ENCODE data around the gene PTPN14.
"Not testable (repeated sequence)": the region's sequence is repeated elsewhere in the genome, so short reads cannot be mapped to it uniquely, and the experiment has no call there.

The PTPN14 gene

GRCh38 chr1:214540324-214540723 lies 11.1 kb downstream of the PTPN14 start:
- DNase-seq = no peak

DNA sequence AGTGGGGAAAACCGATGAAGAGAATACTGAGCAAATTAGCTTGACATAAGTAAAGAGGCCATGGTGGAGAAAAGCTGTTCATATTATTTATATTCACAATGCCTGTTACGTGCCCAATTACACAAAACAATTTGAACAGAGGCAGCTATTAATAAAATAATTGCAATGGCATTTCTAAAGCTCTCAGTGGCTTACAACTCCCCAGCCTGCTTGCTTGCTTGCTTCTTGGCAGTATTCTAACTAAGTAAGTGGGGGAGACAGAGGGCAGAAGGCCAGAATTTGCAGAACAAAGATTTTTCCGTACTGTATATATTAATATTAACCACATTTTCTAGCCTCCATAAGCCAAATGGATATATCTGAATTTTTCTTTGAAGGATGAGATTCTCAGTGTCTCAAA lies 12.9 kb downstream of the PTPN14 start:
- DNase-seq = no peak

- no peak for DNase-seq
Measured at GRCh38 chr1:214537872-214538473, 13.4 kb downstream of the PTPN14 start.

DNA sequence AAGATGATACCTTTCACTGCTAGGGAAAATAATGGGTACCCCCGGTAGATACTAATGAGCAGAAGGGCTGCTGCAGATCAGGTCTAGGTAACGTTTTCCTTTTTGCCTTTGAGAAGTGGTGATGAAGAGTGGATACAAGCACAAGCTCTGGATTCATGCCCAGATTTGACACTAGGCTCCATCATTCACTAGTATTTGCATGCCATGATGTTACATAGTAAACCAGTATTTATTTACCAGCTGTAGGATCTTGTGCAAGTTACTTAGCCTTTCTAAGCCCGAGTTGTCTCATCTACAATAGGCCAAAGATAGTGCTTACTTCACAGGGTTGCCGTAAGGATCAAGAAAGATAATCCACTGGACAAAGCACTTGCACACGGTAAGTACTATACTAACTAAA lies 14.2 kb downstream of the PTPN14 start:
- DNase-seq = no peak

DNA sequence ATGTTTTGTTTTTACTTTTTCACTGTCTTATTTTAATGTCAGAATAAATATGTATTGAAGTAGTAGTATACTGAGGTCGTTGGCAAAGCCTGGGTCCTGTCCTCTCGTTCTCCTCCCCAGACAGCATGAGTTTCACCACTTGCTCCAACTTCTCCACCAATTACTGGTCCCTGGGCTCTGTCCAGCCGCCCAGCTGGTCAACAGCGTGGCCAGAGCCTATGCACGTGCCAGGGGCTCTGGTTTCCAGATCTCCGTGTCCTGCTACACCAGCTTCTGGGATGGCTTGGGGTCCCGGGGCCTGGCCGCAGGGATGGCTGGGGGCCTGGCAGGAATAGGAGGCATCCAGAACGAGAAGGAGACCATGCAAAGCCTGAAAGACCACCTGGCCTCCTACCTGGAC lies 19.3 kb downstream of the PTPN14 start:
- no peak for DNase-seq

GRCh38 chr1:214525535-214526019 lies 25.8 kb downstream of the PTPN14 start:
- DNase-seq = no peak

DNA sequence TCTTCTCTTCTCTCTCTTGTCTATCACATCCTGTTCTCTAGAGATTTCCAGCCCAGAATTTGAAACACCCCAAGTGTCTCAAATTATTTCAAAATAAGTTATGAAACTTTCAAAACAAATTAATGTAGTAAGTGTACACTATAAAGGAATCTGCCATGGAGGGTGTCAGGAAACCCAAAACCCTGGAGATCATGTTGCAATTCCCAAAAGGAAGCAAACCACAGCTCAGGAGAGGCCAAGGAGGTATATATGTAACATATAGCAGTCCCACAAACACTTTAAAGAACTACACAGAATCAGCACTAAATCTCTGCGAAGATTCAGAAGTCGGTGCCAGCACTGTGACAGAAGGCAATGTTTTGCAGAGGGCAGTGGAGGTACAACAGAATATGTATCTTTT lies 26.6 kb downstream of the PTPN14 start:
- DNase-seq = no peak

DNA sequence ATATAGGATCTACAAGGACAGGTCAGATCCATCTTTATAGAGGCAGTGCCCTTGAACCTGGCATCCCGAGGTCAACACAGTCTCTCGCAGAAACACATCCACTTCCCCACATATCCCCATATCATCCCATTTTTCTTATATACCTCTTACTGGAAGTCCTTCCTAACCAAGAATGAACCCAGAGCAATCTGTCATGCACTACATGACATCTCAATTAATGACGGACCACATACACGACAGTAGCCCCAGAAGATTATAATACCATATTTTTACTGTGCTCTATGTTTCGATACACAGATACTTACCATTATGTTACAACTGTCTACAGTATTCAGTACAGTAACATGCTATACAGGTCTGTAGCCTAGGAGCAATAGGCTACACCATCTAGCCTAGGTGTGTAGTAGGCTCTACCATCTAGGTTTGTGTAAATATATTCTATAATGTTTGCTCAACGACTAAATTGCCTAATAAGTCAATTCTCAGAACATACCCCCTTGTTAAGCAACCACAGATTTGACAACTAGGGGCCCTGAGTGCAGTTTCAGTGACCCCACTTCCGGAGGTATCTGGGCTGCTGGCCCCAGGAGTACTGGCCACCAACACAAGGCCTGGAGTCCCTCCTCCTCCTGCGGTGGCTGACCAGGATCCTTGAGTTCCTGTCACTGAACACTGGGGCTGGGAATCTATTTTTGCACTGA lies 28.1 kb downstream of the PTPN14 start:
- no peak for DNase-seq

- DNase-seq = not testable (repeated sequence)
Measured at GRCh38 chr1:214521458-214521857, 29.9 kb downstream of the PTPN14 start.

DNA sequence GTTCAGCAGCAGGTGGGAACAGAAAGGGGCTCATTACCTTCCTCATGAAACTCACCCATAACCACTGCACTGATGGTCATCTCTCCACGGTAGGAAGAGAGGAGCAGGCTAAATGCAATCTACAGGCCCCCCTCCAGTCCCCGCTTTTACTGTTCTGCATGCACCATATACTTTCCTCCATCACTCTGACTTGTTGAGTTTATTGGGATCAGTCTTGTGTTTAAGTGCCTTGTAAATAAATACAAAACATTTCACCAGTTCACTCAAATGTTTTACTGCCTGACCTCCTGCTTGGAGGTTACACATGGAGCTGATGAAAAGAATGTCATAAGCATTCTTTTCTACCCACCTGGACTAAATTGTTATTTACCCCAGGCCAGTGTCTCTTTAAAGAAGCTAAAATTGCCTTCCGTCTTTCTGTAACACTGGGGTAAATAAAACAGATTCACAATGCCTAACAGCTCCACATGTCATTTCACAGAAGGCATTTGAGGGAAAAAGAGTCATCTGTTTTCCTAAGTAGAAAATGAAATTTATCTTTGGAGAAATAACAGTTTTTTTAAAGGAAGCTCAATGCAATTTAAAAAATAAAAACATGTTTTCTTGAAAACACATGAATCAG lies 30.7 kb downstream of the PTPN14 start:
- no peak for DNase-seq

DNA sequence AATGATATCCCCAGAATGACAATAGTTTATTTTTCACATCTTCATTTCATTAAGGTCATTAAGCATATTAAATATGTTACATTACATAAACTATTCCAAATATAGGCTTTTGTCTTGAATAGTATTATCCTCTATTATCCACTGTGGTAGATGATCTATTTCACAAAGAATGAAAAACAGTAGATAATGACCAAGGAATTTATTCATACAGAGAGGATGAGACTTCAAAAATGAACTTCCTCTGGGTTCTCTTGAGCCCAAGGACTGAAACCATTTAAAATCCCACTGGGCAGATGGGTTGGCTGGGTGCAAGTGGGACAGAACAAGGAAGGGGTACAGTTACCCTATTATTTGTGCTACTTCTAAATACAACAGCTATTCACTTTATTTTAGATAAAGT lies 33.0 kb downstream of the PTPN14 start:
- DNase-seq = no peak

DNA sequence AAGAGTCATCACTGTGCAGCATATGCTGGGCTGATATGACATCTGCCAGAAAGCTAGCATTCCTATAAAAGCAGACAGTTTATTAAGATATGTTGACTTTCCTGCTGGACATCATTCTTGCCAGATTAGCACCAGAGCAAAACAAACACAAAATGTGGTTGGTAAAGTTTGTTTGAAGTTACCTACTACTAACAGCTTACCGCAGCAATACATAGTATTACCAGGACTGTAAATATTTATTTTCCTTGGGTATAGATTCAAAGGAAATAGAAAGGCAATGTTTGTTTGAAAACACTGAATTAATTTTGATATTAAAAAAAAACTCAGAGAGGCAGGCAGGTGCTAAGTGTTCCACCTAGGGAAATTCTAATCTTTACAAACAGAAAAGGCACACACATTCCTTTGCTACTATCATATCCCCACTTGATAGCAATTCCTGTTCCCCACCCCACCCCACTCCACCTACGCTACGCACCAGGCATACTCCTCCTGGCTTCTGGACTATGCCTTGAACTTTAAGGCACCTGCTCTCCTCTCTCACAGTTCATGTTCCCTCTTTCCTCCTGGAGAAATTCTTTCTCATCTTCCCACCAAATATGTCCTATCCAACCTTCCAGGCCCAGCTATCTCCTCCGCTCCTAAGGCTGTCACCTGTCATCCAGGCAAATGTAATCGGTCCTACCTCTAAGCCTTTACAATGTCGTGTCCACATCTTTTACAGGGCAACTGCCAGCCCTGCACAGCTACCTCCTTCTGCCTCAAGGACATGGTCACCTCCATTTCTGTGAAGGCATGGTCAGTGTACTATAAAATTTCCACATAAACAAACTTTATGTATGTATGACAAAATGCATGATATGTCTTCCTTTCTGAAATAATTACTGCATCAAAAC lies 34.7 kb downstream of the PTPN14 start:
- DNase-seq = no peak

DNA sequence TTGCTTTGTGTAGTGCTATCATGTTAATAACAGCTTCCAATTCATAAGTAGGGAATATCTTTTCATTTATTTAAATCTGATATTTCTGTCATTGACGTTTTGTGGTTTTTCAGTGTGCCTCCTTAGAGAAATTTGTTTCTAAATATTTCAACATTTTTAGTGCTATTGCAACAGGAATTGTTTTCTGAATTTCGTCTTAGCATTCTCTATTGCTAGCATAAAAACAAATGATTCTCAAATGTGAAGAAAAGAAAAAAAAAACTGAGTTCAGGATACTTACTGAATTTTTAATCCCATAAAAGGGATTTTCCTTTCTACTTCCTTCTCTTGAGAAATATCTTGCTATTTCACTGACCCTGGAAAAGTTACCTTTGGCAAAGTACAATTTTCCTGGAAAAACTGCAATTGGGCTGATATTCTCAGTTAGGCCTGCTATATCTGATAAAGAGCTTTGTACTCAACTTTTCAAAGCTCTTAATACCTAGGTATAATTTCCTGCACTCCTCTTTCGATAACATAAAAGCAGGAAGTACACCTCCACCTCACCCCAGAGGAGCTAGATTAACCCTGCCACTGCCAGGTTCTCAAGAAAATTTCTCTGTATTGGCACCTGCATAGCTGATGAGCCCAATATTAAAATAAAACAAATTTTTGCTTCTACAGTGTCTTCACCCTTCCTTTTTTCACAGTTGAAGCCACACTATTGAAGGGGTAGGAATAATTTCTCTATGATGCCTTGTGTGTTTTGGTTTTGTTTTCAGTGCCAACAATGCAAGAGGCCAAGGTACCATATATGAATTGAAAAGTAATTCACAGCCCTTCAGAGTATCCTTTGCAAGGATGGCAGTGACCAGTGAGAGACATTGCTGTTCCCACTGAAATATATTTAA lies 35.6 kb downstream of the PTPN14 start:
- no peak for DNase-seq

DNA sequence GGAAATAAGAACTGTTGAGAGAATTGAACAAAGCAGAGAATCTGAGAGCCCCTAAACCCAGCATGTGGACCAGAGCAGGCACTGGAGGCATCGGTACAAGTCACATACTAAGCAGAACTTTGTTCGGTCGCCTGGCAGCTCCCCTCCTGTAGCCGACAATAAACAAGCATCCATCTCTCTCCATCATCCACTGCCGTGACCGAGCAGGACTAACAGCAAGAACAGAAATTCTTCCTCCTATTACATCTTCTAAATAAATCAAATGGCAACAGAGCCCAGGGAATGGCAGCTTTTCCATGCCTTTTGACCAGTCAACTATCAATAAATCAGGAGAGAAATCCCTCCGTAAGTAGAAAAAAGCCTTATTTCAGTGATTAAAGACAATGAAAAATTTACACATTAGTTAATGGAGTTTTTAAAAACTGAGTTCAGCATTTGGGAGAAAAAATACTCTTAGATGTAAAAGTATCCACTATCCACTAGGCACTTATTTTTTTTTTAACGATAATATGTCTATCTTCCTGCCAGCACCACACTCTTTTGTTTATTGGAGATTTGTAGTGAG lies 36.5 kb downstream of the PTPN14 start:
- DNase-seq = no peak

GRCh38 chr1:214514032-214514818 lies 37.2 kb downstream of the PTPN14 start:
- no peak for DNase-seq

DNA sequence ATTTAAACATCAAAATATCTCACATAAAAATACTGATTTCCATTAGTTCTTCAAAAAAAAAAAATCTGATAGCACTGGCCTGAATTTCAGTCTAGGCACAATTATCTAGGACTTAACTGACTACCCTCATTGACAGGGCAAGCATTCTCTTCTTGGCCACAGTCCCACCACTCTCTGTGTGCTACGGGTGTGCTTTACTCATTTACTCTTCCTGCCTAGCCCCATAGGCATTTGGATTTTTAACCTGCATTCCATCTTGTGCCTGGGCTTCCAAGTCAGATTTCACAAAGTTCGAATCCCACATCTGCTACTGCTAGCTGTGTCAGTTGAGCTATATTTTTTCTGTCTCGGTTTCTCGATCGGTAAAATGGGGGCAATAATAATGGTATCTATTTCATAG lies 38.0 kb downstream of the PTPN14 start:
- DNase-seq = no peak

DNA sequence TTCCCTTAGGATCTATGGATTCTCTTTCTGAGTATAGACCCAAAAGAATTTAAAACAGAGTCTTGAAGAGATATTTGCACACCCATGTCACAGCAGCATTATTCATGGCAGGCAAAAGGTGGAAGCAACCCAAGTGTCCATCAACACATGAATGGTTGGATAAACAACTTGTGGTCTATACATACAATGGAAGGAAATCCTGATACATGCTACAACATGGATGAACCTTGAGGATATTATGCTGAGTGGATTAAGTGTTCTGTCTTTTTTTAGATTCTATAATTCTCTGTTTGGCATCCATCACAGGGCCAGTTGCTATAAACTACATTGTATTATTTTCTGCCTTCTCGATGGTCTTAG lies 39.8 kb downstream of the PTPN14 start:
- no peak for DNase-seq

- DNase-seq = no peak
Measured at GRCh38 chr1:214510914-214511638, 40.3 kb downstream of the PTPN14 start.

DNA sequence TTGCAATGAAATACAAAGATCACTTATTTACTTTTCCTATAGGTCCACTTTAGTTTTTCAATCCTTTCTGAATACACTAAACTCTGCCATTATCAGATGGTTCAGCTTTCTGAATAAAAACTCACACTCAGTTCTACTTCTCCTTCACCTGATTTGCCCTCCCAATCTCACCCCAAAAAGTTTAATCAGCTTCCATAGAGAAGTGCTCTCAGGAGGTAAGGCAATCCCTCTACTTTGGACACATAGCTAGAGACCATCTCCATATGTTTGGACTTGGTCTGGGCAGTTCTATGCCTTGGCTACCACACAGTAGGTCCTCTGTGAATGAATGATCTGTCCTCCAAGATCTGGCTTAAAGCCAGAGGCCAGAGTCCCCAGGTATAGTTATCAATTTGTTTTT lies 40.9 kb downstream of the PTPN14 start:
- no peak for DNase-seq

- not testable (repeated sequence) for DNase-seq
Measured at GRCh38 chr1:214509622-214510021, 41.8 kb downstream of the PTPN14 start.
